ENCODE measurements around the gene MRS2. TPM values are rescaled to one million over a fixed set of nuclear protein-coding genes. Genes with fewer than 3 reads are reported as not detected.

The MRS2 gene
- total and polyA plus RNA-seq, 4 donors: 9.8 to 19.8 (median 12.3) TPM

- no peaks in the 10 kb centered on the region for H3K36me3 ChIP-seq (ENCODE audit: control insufficient read depth in 1 of 2, insufficient read depth in 2 of 2, low read length in 1 of 2)
- 66 to 72% methylated on average over 11 of the region's 11 CpGs for WGBS, 2 donors
- no peak overlapping the region for H3K27ac ChIP-seq (ENCODE audit: low read depth in 1 of 2, low read length in 2 of 2)
- ATAC-seq (ENCODE audit: low FRiP score) (no peak), DNase-seq (no peak)
- H3K4me1 ChIP-seq (ENCODE audit: control insufficient read depth in 1 of 2, insufficient read depth in 2 of 2, low read length in 2 of 2): peaks cover 0 to 1% of the 10 kb centered on the region in 2 donors
- H3K9me3 ChIP-seq (ENCODE audit: control insufficient read depth, low read length): no peaks in the 10 kb centered on the region
- H3K4me3 ChIP-seq (ENCODE audit: low read length in 2 of 2): no peak overlapping the region
- no peaks in the 10 kb centered on the region for H3K27me3 ChIP-seq (ENCODE audit: control insufficient read depth in 1 of 2, insufficient read depth in 2 of 2, low read length in 1 of 2)
- intact Hi-C loops (cut with DNase I): no loop called here
Measured at GRCh38 chr6:24464253-24465038, 61.7 kb downstream of the MRS2 start.

DNA sequence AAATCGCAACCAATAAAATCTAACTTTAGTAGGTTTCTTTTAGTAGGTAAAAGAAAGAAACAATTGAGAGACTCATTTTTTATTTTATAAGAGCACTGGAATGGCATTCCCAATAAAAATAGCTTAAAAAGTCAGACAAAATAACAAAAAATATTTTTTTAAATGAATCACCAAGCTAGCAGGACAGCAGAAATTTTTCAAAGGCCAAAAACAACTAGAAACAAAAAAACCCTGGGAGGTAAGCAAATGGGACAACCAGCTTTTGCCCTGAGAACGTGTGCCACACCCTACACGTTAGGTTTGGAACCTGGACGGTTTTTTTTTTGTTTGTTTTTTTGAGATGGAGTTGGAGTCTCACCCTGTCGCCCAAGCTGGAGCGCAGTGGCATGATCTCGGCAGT, 67.1 kb downstream of the MRS2 start:
- 3 to 5% methylated on average over 7 of the region's 7 CpGs for WGBS, 2 donors
- no peaks in the 10 kb centered on the region for H3K27me3 ChIP-seq (ENCODE audit: control insufficient read depth in 1 of 2, insufficient read depth in 2 of 2, low read length in 1 of 2)
- H3K4me1 ChIP-seq (ENCODE audit: control insufficient read depth in 1 of 2, insufficient read depth in 2 of 2, low read length in 2 of 2): peaks cover 1 to 3% of the 10 kb centered on the region in 2 donors
- peak overlapping the region in 1 of 2 donors; percentile 71 for H3K27ac ChIP-seq (ENCODE audit: low read depth in 1 of 2, low read length in 2 of 2)
- no peak for ATAC-seq (ENCODE audit: low FRiP score)
- H3K4me3 ChIP-seq (ENCODE audit: low read length in 2 of 2): no peak overlapping the region
- no peaks in the 10 kb centered on the region for H3K9me3 ChIP-seq (ENCODE audit: control insufficient read depth, low read length)
- DNase-seq: no peak
- H3K36me3 ChIP-seq (ENCODE audit: control insufficient read depth in 1 of 2, insufficient read depth in 2 of 2, low read length in 1 of 2): no peaks in the 10 kb centered on the region
- intact Hi-C loops (cut with DNase I): no loop called here

- no peak for DNase-seq
- Histone ChIP-seq H3K27ac (ENCODE audit: low read depth in 1 of 2, low read length in 2 of 2) (no peak overlapping the region), H3K36me3 (ENCODE audit: control insufficient read depth in 1 of 2, insufficient read depth in 2 of 2, low read length in 1 of 2) (no peaks in the 10 kb centered on the region), H3K27me3 (ENCODE audit: control insufficient read depth in 1 of 2, insufficient read depth in 2 of 2, low read length in 1 of 2) (no peaks in the 10 kb centered on the region), H3K4me3 (ENCODE audit: low read length in 2 of 2) (no peak overlapping the region), H3K9me3 (ENCODE audit: control insufficient read depth, low read length) (no peaks in the 10 kb centered on the region), H3K4me1 (ENCODE audit: control insufficient read depth in 1 of 2, insufficient read depth in 2 of 2, low read length in 2 of 2) (peaks cover 0 to 3% of the 10 kb centered on the region in 2 donors)
- intact Hi-C loops (cut with DNase I): no loop called here
- ATAC-seq (ENCODE audit: low FRiP score): no peak
Measured at GRCh38 chr6:24472181-24472580, 69.4 kb downstream of the MRS2 start.

Other genes starting within 250 kb of the MRS2 start
- not detected for gene DCDC2, start 44.9 kb upstream of the MRS2 start, total RNA-seq
- under 1 TPM in 1 of 2 donors, not detected in 1; 0.13 TPM for gene DCDC2, start 44.9 kb upstream of the MRS2 start, polyA plus RNA-seq
- 1 to 10 TPM; 7.3 to 8.2 TPM for gene GPLD1, start 86.6 kb downstream of the MRS2 start, total RNA-seq
- gene GPLD1, start 86.6 kb downstream of the MRS2 start, polyA plus RNA-seq: 1 to 10 TPM in 1 of 2 donors, under 1 TPM in 1; 0.50 to 4.5 TPM
- gene ALDH5A1, start 92.0 kb downstream of the MRS2 start, total RNA-seq: 1 to 10 TPM; 5.1 to 8.2 TPM
- 1 to 10 TPM; 2.1 to 4.9 TPM for gene ALDH5A1, start 92.0 kb downstream of the MRS2 start, polyA plus RNA-seq
- under 1 TPM; 0.06 to 0.19 TPM for gene KIAA0319, start 243.3 kb downstream of the MRS2 start, total RNA-seq
- under 1 TPM in 1 of 2 donors, not detected in 1; 0.05 TPM for gene KIAA0319, start 243.3 kb downstream of the MRS2 start, polyA plus RNA-seq

Data from aorta (tissue), 5 donors.